GM23338 (cell line): ENCODE data around the gene XRCC5. TPM values are rescaled to one million over a fixed set of nuclear protein-coding genes. Genes with fewer than 3 reads are reported as not detected.

Experiments used
- ATAC-seq: fragments of 200-7000 bp; cut with Tn5 transposase; 3 replicates; pipeline ENCODE4 v1.9.1; 2020
- DNase-seq: peaks from one replicate; pipeline ENCODE4 v3.0.0-alpha.2; 2015; ENCODE audit warnings: low spot score
- H2AFZ ChIP-seq: fragments of 200-600 bp; sonication (generic); 2 replicates; pipeline ENCODE4 v1.8.0; 2016; ENCODE audit warnings: antibody characterized with exemption, mild to moderate bottlenecking, moderate library complexity
- H3F3A ChIP-seq: fragments of 200-600 bp; sonication (generic); replicated peaks from 2 replicates; pipeline ENCODE4 v1.8.0; 2017; ENCODE audit warnings: antibody characterized with exemption, mixed run types, low read depth
- H3K27ac ChIP-seq: fragments of 200-600 bp; sonication (generic); 2 replicates; pipeline ENCODE4 v1.6.1; 2016; ENCODE audit warnings: low read depth
- H3K27me3 ChIP-seq: fragments of 200-600 bp; sonication (generic); 2 replicates; pipeline ENCODE4 v1.8.0; 2016; ENCODE audit warnings: mild to moderate bottlenecking, mixed run types, moderate library complexity; ENCODE audit not compliant: insufficient read depth
- H3K36me3 ChIP-seq: fragments of 200-600 bp; sonication (generic); 2 replicates; pipeline ENCODE4 v1.8.0; 2016; ENCODE audit warnings: mild to moderate bottlenecking; ENCODE audit not compliant: insufficient read depth
- H3K4me1 ChIP-seq: fragments of 200-600 bp; sonication (generic); 2 replicates; pipeline ENCODE4 v1.8.0; 2016; ENCODE audit warnings: mild to moderate bottlenecking, moderate library complexity; ENCODE audit not compliant: insufficient read depth
- H3K4me2 ChIP-seq: fragments of 200-600 bp; sonication (generic); 2 replicates; pipeline ENCODE4 v1.7.1; 2017; ENCODE audit warnings: mixed run types
- H3K4me3 ChIP-seq: fragments of 200-600 bp; sonication (generic); 2 replicates; pipeline ENCODE4 v1.6.1; 2016; ENCODE audit warnings: mixed run types
- H3K79me2 ChIP-seq: fragments of 200-600 bp; sonication (generic); replicated peaks from 2 replicates; pipeline ENCODE4 v1.8.0; 2017; ENCODE audit warnings: mild to moderate bottlenecking; ENCODE audit not compliant: insufficient read depth
- H3K9me2 ChIP-seq: fragments of 200-600 bp; sonication (generic); 2 replicates; pipeline ENCODE4 v1.8.0; 2017; ENCODE audit not compliant: insufficient read depth
- H4K20me1 ChIP-seq: fragments of 200-600 bp; sonication (generic); replicated peaks from 2 replicates; pipeline ENCODE4 v1.8.0; 2017; ENCODE audit warnings: mild to moderate bottlenecking; ENCODE audit not compliant: insufficient read depth
- H3K27ac Mint-ChIP-seq: 2 replicates; pipeline ENCODE4 v1.8.0; 2020; ENCODE audit warnings: inconsistent platforms, mild to moderate bottlenecking, moderate library complexity, mixed read lengths
- H3K27me3 Mint-ChIP-seq: 3 replicates; pipeline ENCODE4 v1.8.0; 2022; ENCODE audit warnings: low read depth, mild to moderate bottlenecking, moderate library complexity, mixed read lengths, inconsistent platforms; ENCODE audit not compliant: insufficient read depth, poor library complexity
- H3K36me3 Mint-ChIP-seq: 3 replicates; pipeline ENCODE4 v1.8.0; 2021; ENCODE audit warnings: low read depth, mild to moderate bottlenecking, inconsistent platforms, moderate library complexity, mixed read lengths
- H3K4me1 Mint-ChIP-seq: 3 replicates; pipeline ENCODE4 v1.8.0; 2020; ENCODE audit warnings: mild to moderate bottlenecking, inconsistent platforms, mixed read lengths
- H3K4me3 Mint-ChIP-seq: 3 replicates; pipeline ENCODE4 v1.8.0; 2021; ENCODE audit warnings: moderate library complexity, mild to moderate bottlenecking, inconsistent platforms, mixed read lengths
- H3K9me3 Mint-ChIP-seq: 3 replicates; pipeline ENCODE4 v1.8.0; 2020; ENCODE audit warnings: moderate library complexity, mild to moderate bottlenecking, inconsistent platforms, mixed read lengths
- CREB1 ChIP-seq: fragments of 250-450 bp; sonication (Bioruptor Pico); IDR thresholded peaks from 2 replicates; pipeline ENCODE4 v1.5.0; 2020; ENCODE audit warnings: low read depth, mild to moderate bottlenecking, moderate library complexity
- CTCF ChIP-seq, 2 experiments: fragments of 200-600 bp in 1 of 2; sonication (generic) in 1 of 2; conservative IDR thresholded peaks; 2 replicates each; pipeline versions ENCODE4 v1.5.1 to v1.6.1; 2016 to 2017; ENCODE audit warnings: antibody characterized with exemption in 2 of 2, low read depth in 2 of 2, mild to moderate bottlenecking in 2 of 2, moderate library complexity in 1 of 2
- ETS1 ChIP-seq: IDR thresholded peaks from 2 replicates; pipeline ENCODE4 v1.6.1; 2016; ENCODE audit warnings: antibody characterized with exemption
- EZH2 ChIP-seq: fragments of 200-600 bp; sonication (generic); IDR thresholded peaks from one replicate; pipeline ENCODE4 v1.8.0; 2017; ENCODE audit warnings: antibody characterized with exemption, mild to moderate bottlenecking, low read depth; ENCODE audit not compliant: unreplicated experiment
- EZH2phosphoT487 ChIP-seq: fragments of 200-600 bp; sonication (generic); IDR thresholded peaks from one replicate; pipeline ENCODE4 v1.8.1; 2018; ENCODE audit warnings: antibody characterized with exemption; ENCODE audit not compliant: unreplicated experiment
- JUNB ChIP-seq: IDR thresholded peaks from one replicate; pipeline ENCODE4 v1.6.1; 2016; ENCODE audit warnings: antibody characterized with exemption; ENCODE audit not compliant: unreplicated experiment
- NANOG ChIP-seq: IDR thresholded peaks from 2 replicates; pipeline ENCODE4 v1.6.1; 2016; ENCODE audit warnings: antibody characterized with exemption, borderline replicate concordance
- POLR2AphosphoS5 ChIP-seq: IDR thresholded peaks from 2 replicates; pipeline ENCODE4 v1.6.1; 2016; ENCODE audit warnings: antibody characterized with exemption, low read depth
- REST ChIP-seq: IDR thresholded peaks from one replicate; pipeline ENCODE4 v1.6.1; 2018; ENCODE audit warnings: antibody characterized with exemption; ENCODE audit not compliant: unreplicated experiment
- STAT1 ChIP-seq: IDR thresholded peaks from one replicate; pipeline ENCODE4 v1.6.1; 2016; ENCODE audit warnings: antibody characterized with exemption; ENCODE audit not compliant: unreplicated experiment
- ZNF114 ChIP-seq: fragments of 250-450 bp; sonication (Bioruptor Pico); IDR thresholded peaks from 2 replicates; pipeline ENCODE4 v1.5.0; 2020; ENCODE audit warnings: mild to moderate bottlenecking, moderate library complexity
- ZNF331 ChIP-seq: fragments of 250-450 bp; sonication (Bioruptor Pico); IDR thresholded peaks from 2 replicates; pipeline ENCODE4 v1.5.0; 2020; ENCODE audit warnings: low read depth, mild to moderate bottlenecking, moderate library complexity
- ZNF462 ChIP-seq: fragments of 250-450 bp; sonication (Bioruptor Pico); IDR thresholded peaks from 2 replicates; pipeline ENCODE4 v1.5.0; 2020; ENCODE audit warnings: mild to moderate bottlenecking, moderate library complexity
- polyA plus RNA-seq: library from polyadenylated mRNA; unstranded; fragments of >200 nt; fragmentation: Nextera tagmentation; extraction: Ambion mirVana; gene quantifications from 2 replicates; pipeline ENCODE4 v1.2.1, GENCODE V29; 2016
- total RNA-seq: library from RNA; depleted of rRNA; stranded (reverse); fragments of >200 nt; shearing (Covaris generic); gene quantifications from 2 replicates; pipeline ENCODE4 v1.2.3, GENCODE V29; 2014

The XRCC5 gene
- total and polyA plus RNA-seq, 2 experiments from 2014 or later: 499 to 524 TPM

- Mint-ChIP-seq H3K27me3 (peaks cover 3% of the 10 kb centered on the region), H3K9me3 (no peaks in the 10 kb centered on the region), H3K36me3 (peaks cover 42% of the 10 kb centered on the region), H3K4me1 (peaks cover 46% of the 10 kb centered on the region), H3K4me3 (no peak overlapping the region), H3K27ac (peak overlapping the region; percentile 58)
- Histone ChIP-seq H3F3A (no peaks in the 10 kb centered on the region), H3K4me2 (no peak overlapping the region), H4K20me1 (peaks cover 27% of the 10 kb centered on the region), H3K4me1 (peaks cover 21% of the 10 kb centered on the region), H3K27ac (peak overlapping the region; percentile 81), H3K9me2 (no peaks in the 10 kb centered on the region), H3K36me3 (peaks cover 30% of the 10 kb centered on the region), H2AFZ (no peak overlapping the region), H3K4me3 (no peak overlapping the region), H3K27me3 (no peaks in the 10 kb centered on the region), H3K79me2 (peaks cover 64% of the 10 kb centered on the region)
- DNase-seq (no peak), ATAC-seq (no peak)
- TF ChIP-seq NANOG: no peak
- no peak for TF ChIP-seq EZH2
- no peak for TF ChIP-seq ZNF462 (CRISPR knock-in tag)
- no peak for TF ChIP-seq ZNF331 (CRISPR knock-in tag)
- TF ChIP-seq ZNF114 (CRISPR knock-in tag): no peak
- no peak for TF ChIP-seq EZH2phosphoT487
- no peak for TF ChIP-seq STAT1
- no peak for TF ChIP-seq CTCF (conservative IDR thresholded peaks at IDR 0.05; ENCODE audit: low read depth in 2 of 2)
- no peak for TF ChIP-seq ETS1
- no peak for TF ChIP-seq JUNB
- no peak for TF ChIP-seq REST
- no peak for TF ChIP-seq CREB1
- TF ChIP-seq POLR2AphosphoS5: no peak
Measured at GRCh38 chr2:216189410-216189809, 80.3 kb downstream of the XRCC5 start.
